Measurements from ENCODE around the gene ASPDH. TPM values are rescaled to one million over a fixed set of nuclear protein-coding genes. Genes with fewer than 3 reads are reported as not detected.
"Not testable (repeated sequence)": the region's sequence is repeated elsewhere in the genome, so short reads cannot be mapped to it uniquely, and the experiment has no call there.

ASPDH gene
- total and polyA plus RNA-seq, 3 experiments from 2014 or later: not detected

GRCh38 chr19:50478901-50479715 lies 34.6 kb downstream of the ASPDH start:
- Histone ChIP-seq H3K36me3 (ENCODE audit: insufficient read depth, low read length) (peaks cover 11% of the 10 kb centered on the region), H3K27me3 (ENCODE audit: insufficient read depth, low read length, poor library complexity, severe bottlenecking) (no peaks in the 10 kb centered on the region), H3K27ac (ENCODE audit: low read depth, low read length) (no peak overlapping the region), H3K9me3 (ENCODE audit: low read length) (no peaks in the 10 kb centered on the region), H3K4me3 (ENCODE audit: low read length) (no peak overlapping the region), H3K4me1 (ENCODE audit: insufficient read depth, low read length) (peaks cover 26% of the 10 kb centered on the region)
- POLR2A ChIA-PET: interaction anchor here (0.5 to 1.0 kb wide), 4 partner anchors 18 to 103 kb away, joined by 3 to 4 read pairs (median 3); partner anchors contain the start of gene NR1H2
- Mint-ChIP-seq H3K36me3 (peaks cover 3 to 60% (median 5%) of the 10 kb centered on the region in 3 donors), H3K9me3 (no peaks in the 10 kb centered on the region), H3K27ac (peak overlapping the region in 2 of 8 donors; percentile 52 to 68), H3K4me3 (peak overlapping the region in 1 of 7 donors; percentile 48), H3K4me1 (peaks cover 24 to 34% (median 25%) of the 10 kb centered on the region in 3 donors), H3K27me3 (peaks cover 0 to 2% of the 10 kb centered on the region in 2 donors)
- no peak for DNase-seq
- CTCF ChIA-PET: interaction anchor here (1.1 kb wide), 1 partner anchor 18 kb away, joined by 3 read pairs; no protein-coding TSS in a partner anchor

GRCh38 chr19:50477751-50478515 lies 35.8 kb downstream of the ASPDH start:
- Mint-ChIP-seq H3K27me3 (peaks cover 0 to 2% of the 10 kb centered on the region in 2 donors), H3K4me3 (peak overlapping the region; percentile 93 to 99 (median 98)), H3K4me1 (peaks cover 24 to 34% (median 25%) of the 10 kb centered on the region in 3 donors), H3K27ac (peak overlapping the region; percentile 13 to 98 (median 87)), H3K9me3 (no peaks in the 10 kb centered on the region), H3K36me3 (peaks cover 0 to 51% (median 0%) of the 10 kb centered on the region in 3 donors)
- DNase-seq: no peak
- Histone ChIP-seq H3K27ac (ENCODE audit: low read depth, low read length) (no peak overlapping the region), H3K9me3 (ENCODE audit: low read length) (no peaks in the 10 kb centered on the region), H3K36me3 (ENCODE audit: insufficient read depth, low read length) (peaks cover 11% of the 10 kb centered on the region), H3K4me3 (ENCODE audit: low read length) (peak overlapping the region; percentile 92), H3K27me3 (ENCODE audit: insufficient read depth, low read length, poor library complexity, severe bottlenecking) (no peaks in the 10 kb centered on the region), H3K4me1 (ENCODE audit: insufficient read depth, low read length) (peaks cover 26% of the 10 kb centered on the region)
- CTCF ChIA-PET: interaction anchor here (1.1 kb wide), 1 partner anchor 17 kb away, joined by 3 read pairs; no protein-coding TSS in a partner anchor
- POLR2A ChIA-PET: no interaction called here

GRCh38 chr19:50476907-50477238 lies 36.8 kb downstream of the ASPDH start:
- no peaks in the 10 kb centered on the region for H3K9me3 ChIP-seq (ENCODE audit: low read length)
- ChIA-PET CTCF (no interaction called here), POLR2A (interaction anchor here (0.9 kb wide), 1 partner anchor 34 kb away, joined by 4 read pairs; the partner anchor contains the start of gene JOSD2)
- peak overlapping the region; percentile 92 for H3K4me3 ChIP-seq (ENCODE audit: low read length)
- Mint-ChIP-seq H3K4me3 (peak overlapping the region; percentile 93 to 99 (median 98)), H3K36me3 (peaks cover 0 to 42% (median 0%) of the 10 kb centered on the region in 3 donors), H3K4me1 (peaks cover 24 to 34% (median 25%) of the 10 kb centered on the region in 3 donors), H3K9me3 (no peaks in the 10 kb centered on the region), H3K27me3 (peaks cover 0 to 2% of the 10 kb centered on the region in 2 donors), H3K27ac (peak overlapping the region; percentile 91 to 98 (median 96))
- no peak for DNase-seq
- peaks cover 26% of the 10 kb centered on the region for H3K4me1 ChIP-seq (ENCODE audit: insufficient read depth, low read length)
- peaks cover 11% of the 10 kb centered on the region for H3K36me3 ChIP-seq (ENCODE audit: insufficient read depth, low read length)
- H3K27me3 ChIP-seq (ENCODE audit: insufficient read depth, low read length, poor library complexity, severe bottlenecking): no peaks in the 10 kb centered on the region
- peak overlapping the region; percentile 93 for H3K27ac ChIP-seq (ENCODE audit: low read depth, low read length)

GRCh38 chr19:50476224-50476906 lies 37.3 kb downstream of the ASPDH start, which contains the start of the genes EMC10 and GARIN5A:
Gene EMC10 (plus strand): TSS chr19:50476507. CDS start chr19:50476545, 38 bp downstream.
Gene GARIN5A (minus strand): TSS chr19:50476848. CDS start chr19:50476388, 460 bp downstream.
- Histone ChIP-seq H3K36me3 (ENCODE audit: insufficient read depth, low read length) (peaks cover 10% of the 10 kb centered on the region), H3K9me3 (ENCODE audit: low read length) (no peaks in the 10 kb centered on the region), H3K27me3 (ENCODE audit: insufficient read depth, low read length, poor library complexity, severe bottlenecking) (no peaks in the 10 kb centered on the region), H3K4me1 (ENCODE audit: insufficient read depth, low read length) (peaks cover 26% of the 10 kb centered on the region), H3K27ac (ENCODE audit: low read depth, low read length) (peak within 1 kb of the TSS; percentile 93), H3K4me3 (ENCODE audit: low read length) (peak within 1 kb of the TSS; percentile 92)
- peaks cover 0 to 2% of the 10 kb centered on the region in 2 donors for H3K27me3 Mint-ChIP-seq
- ChIA-PET CTCF (interaction anchor here (1.5 kb wide), 1 partner anchor 119 kb away, joined by 4 read pairs; no protein-coding TSS in a partner anchor), POLR2A (interaction anchor here (0.5 to 0.9 kb wide), 2 partner anchors 35 to 93 kb away, joined by 3 to 4 read pairs; partner anchors contain the start of gene JOSD2)
- peak; percentile 87 to 96 (median 94) for DNase-seq
- peak within 1 kb of the TSS; percentile 94 to 98 (median 96) for H3K27ac Mint-ChIP-seq
- peak within 1 kb of the TSS; percentile 93 to 99 (median 98) for H3K4me3 Mint-ChIP-seq
- H3K36me3 Mint-ChIP-seq: peaks cover 0 to 39% (median 0%) of the 10 kb centered on the region in 3 donors
- peaks cover 24 to 34% (median 25%) of the 10 kb centered on the region in 3 donors for H3K4me1 Mint-ChIP-seq
- no peaks in the 10 kb centered on the region for H3K9me3 Mint-ChIP-seq

- ChIA-PET POLR2A (interaction anchor here (0.5 kb wide), 1 partner anchor 92 kb away, joined by 3 read pairs; no protein-coding TSS in a partner anchor), CTCF (interaction anchor here (1.5 kb wide), 1 partner anchor 118 kb away, joined by 4 read pairs; no protein-coding TSS in a partner anchor)
- no peak for DNase-seq
- H3K27me3 Mint-ChIP-seq: peaks cover 0 to 2% of the 10 kb centered on the region in 2 donors
- peaks cover 23 to 34% (median 24%) of the 10 kb centered on the region in 3 donors for H3K4me1 Mint-ChIP-seq
- Histone ChIP-seq H3K4me1 (ENCODE audit: insufficient read depth, low read length) (peaks cover 26% of the 10 kb centered on the region), H3K27me3 (ENCODE audit: insufficient read depth, low read length, poor library complexity, severe bottlenecking) (no peaks in the 10 kb centered on the region), H3K27ac (ENCODE audit: low read depth, low read length) (no peak overlapping the region), H3K4me3 (ENCODE audit: low read length) (no peak overlapping the region), H3K36me3 (ENCODE audit: insufficient read depth, low read length) (peaks cover 7% of the 10 kb centered on the region), H3K9me3 (ENCODE audit: low read length) (no peaks in the 10 kb centered on the region)
- no peaks in the 10 kb centered on the region for H3K9me3 Mint-ChIP-seq
- peak overlapping the region; percentile 93 to 99 (median 98) for H3K4me3 Mint-ChIP-seq
- H3K27ac Mint-ChIP-seq: peak overlapping the region; percentile 86 to 98 (median 94)
- peaks cover 0 to 33% (median 0%) of the 10 kb centered on the region in 3 donors for H3K36me3 Mint-ChIP-seq
Measured at GRCh38 chr19:50475736-50476223, 37.9 kb downstream of the ASPDH start.

- ChIA-PET CTCF (interaction anchor here (1.5 kb wide), 1 partner anchor 118 kb away, joined by 4 read pairs; no protein-coding TSS in a partner anchor), POLR2A (interaction anchor here (0.5 kb wide), 1 partner anchor 91 kb away, joined by 3 read pairs; the partner anchor contains the start of gene POLD1)
- H3K9me3 ChIP-seq (ENCODE audit: low read length): no peaks in the 10 kb centered on the region
- H3K27me3 ChIP-seq (ENCODE audit: insufficient read depth, low read length, poor library complexity, severe bottlenecking): no peaks in the 10 kb centered on the region
- Mint-ChIP-seq H3K36me3 (peaks cover 0 to 30% (median 0%) of the 10 kb centered on the region in 3 donors), H3K4me3 (peak overlapping the region; percentile 30 to 99 (median 95)), H3K27me3 (peaks cover 0 to 2% of the 10 kb centered on the region in 2 donors), H3K9me3 (no peaks in the 10 kb centered on the region), H3K27ac (peak overlapping the region; percentile 60 to 98 (median 84)), H3K4me1 (peaks cover 23 to 34% (median 24%) of the 10 kb centered on the region in 3 donors)
- no peak for DNase-seq
- H3K36me3 ChIP-seq (ENCODE audit: insufficient read depth, low read length): peaks cover 7% of the 10 kb centered on the region
- H3K27ac ChIP-seq (ENCODE audit: low read depth, low read length): no peak overlapping the region
- H3K4me1 ChIP-seq (ENCODE audit: insufficient read depth, low read length): peaks cover 26% of the 10 kb centered on the region
- no peak overlapping the region for H3K4me3 ChIP-seq (ENCODE audit: low read length)
Measured at GRCh38 chr19:50475101-50475568, 38.6 kb downstream of the ASPDH start.

GRCh38 chr19:50473336-50473735 lies 40.4 kb downstream of the ASPDH start:
- H3K27ac Mint-ChIP-seq: peak overlapping the region in 4 of 8 donors; percentile 13 to 82 (median 38)
- H3K27ac ChIP-seq (ENCODE audit: low read depth, low read length); H3K27me3 Mint-ChIP-seq; H3K4me3 ChIP-seq (ENCODE audit: low read length); DNase-seq; H3K27me3 ChIP-seq (ENCODE audit: insufficient read depth, low read length, poor library complexity, severe bottlenecking); H3K9me3 Mint-ChIP-seq; H3K9me3 ChIP-seq (ENCODE audit: low read length); H3K36me3 ChIP-seq (ENCODE audit: insufficient read depth, low read length); H3K4me3 Mint-ChIP-seq; POLR2A ChIA-PET: not testable (repeated sequence)
- peaks cover 0 to 18% (median 0%) of the 10 kb centered on the region in 3 donors for H3K36me3 Mint-ChIP-seq
- CTCF ChIA-PET: interaction anchor here (0.9 kb wide), 1 partner anchor 97 kb away, joined by 3 read pairs; the partner anchor contains the start of gene NR1H2
- peaks cover 15% of the 10 kb centered on the region for H3K4me1 ChIP-seq (ENCODE audit: insufficient read depth, low read length)
- peaks cover 19 to 26% (median 21%) of the 10 kb centered on the region in 3 donors for H3K4me1 Mint-ChIP-seq
